ENCODE data around the gene PLXNA1.

DNA sequence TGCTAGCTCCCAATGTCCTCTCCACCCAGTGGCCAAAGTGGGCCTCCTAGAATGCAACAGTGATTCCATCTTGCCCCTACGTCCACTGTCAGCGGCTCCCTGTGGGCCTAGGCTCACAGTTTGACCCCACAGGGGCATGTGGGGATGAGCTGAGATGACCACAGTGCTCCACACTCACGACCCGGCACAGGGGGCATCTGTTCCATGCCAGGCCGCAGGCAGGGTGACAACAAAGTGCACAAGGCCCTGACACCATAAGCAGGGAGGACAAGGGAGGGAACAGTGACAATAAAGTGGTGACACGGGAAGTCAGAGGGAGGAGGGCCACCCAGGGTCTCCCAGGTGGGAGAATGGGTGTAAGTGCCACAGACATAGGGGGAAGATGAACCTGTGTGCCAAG is 5.1 kb upstream of the PLXNA1 start:
- TF ChIP-seq, protein P1, sequence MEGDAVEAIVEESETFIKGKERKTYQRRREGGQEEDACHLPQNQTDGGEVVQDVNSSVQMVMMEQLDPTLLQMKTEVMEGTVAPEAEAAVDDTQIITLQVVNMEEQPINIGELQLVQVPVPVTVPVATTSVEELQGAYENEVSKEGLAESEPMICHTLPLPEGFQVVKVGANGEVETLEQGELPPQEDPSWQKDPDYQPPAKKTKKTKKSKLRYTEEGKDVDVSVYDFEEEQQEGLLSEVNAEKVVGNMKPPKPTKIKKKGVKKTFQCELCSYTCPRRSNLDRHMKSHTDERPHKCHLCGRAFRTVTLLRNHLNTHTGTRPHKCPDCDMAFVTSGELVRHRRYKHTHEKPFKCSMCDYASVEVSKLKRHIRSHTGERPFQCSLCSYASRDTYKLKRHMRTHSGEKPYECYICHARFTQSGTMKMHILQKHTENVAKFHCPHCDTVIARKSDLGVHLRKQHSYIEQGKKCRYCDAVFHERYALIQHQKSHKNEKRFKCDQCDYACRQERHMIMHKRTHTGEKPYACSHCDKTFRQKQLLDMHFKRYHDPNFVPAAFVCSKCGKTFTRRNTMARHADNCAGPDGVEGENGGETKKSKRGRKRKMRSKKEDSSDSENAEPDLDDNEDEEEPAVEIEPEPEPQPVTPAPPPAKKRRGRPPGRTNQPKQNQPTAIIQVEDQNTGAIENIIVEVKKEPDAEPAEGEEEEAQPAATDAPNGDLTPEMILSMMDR (IDR thresholded peaks at IDR 0.05): no peak
- TF ChIP-seq POLR2A (IDR thresholded peaks at IDR 0.05): no peak

Data from uterus (tissue), 2 donors.